Upper lobe of left lung (tissue), 4 donors: ENCODE data around the gene GNAI1.

Experiments used
- EP300 ChIP-seq, 4 donors: sonication (generic); formaldehyde crosslinking; IDR thresholded peaks; one replicate each; pipeline ENCODE4 v1.5.1; 2017; ENCODE audit warnings: antibody characterized with exemption in 4 of 4, control low read depth in 2 of 4
- POLR2A ChIP-seq, 4 donors: fragments of 450-650 bp; IDR thresholded peaks; one replicate each; pipeline ENCODE4 v1.5.1; 2016 to 2017; ENCODE audit warnings: antibody characterized with exemption in 4 of 4, mild to moderate bottlenecking in 2 of 4
- POLR2AphosphoS5 ChIP-seq, 2 donors: sonication (generic); formaldehyde crosslinking; IDR thresholded peaks; one replicate each; pipeline ENCODE4 v1.5.1; 2017; ENCODE audit warnings: antibody characterized with exemption in 2 of 2
- TF ChIP-seq, protein P1 (sequence below), 6 experiments: fragments of 450-650 bp in 4 of 6; fragments of 200-600 bp in 2 of 6; sonication (generic) in 2 of 6; IDR thresholded peaks; one replicate each; pipeline ENCODE4 v1.5.1; 2016 to 2019; ENCODE audit warnings: antibody characterized with exemption in 6 of 6

DNA sequence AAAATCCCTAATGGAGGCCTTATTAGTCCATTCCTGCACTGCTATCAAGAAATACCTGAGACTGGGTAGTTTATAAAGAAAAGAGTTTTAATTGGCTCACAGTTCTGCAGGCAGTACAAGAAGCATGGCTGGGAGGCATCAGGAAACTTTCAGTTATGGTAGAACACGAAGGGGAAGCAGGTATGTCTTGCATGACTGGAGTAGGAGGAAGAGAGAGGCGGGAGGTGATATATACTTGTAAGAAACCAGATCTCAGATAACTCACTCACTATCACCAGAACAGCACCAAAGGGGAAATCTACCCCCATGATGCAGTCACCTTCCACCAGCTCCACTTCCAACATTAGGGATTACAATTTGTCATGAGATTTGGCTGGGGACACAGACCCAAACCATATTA, 35.8 kb downstream of the GNAI1 start:
- TF ChIP-seq, protein P1, sequence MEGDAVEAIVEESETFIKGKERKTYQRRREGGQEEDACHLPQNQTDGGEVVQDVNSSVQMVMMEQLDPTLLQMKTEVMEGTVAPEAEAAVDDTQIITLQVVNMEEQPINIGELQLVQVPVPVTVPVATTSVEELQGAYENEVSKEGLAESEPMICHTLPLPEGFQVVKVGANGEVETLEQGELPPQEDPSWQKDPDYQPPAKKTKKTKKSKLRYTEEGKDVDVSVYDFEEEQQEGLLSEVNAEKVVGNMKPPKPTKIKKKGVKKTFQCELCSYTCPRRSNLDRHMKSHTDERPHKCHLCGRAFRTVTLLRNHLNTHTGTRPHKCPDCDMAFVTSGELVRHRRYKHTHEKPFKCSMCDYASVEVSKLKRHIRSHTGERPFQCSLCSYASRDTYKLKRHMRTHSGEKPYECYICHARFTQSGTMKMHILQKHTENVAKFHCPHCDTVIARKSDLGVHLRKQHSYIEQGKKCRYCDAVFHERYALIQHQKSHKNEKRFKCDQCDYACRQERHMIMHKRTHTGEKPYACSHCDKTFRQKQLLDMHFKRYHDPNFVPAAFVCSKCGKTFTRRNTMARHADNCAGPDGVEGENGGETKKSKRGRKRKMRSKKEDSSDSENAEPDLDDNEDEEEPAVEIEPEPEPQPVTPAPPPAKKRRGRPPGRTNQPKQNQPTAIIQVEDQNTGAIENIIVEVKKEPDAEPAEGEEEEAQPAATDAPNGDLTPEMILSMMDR (IDR thresholded peaks at IDR 0.05) = no peak
- no peak for TF ChIP-seq POLR2A (IDR thresholded peaks at IDR 0.05)
- TF ChIP-seq EP300 (IDR thresholded peaks at IDR 0.05) = no peak
- no peak for TF ChIP-seq POLR2AphosphoS5 (IDR thresholded peaks at IDR 0.05)
